ENCODE data around the gene UGGT2.

DNA sequence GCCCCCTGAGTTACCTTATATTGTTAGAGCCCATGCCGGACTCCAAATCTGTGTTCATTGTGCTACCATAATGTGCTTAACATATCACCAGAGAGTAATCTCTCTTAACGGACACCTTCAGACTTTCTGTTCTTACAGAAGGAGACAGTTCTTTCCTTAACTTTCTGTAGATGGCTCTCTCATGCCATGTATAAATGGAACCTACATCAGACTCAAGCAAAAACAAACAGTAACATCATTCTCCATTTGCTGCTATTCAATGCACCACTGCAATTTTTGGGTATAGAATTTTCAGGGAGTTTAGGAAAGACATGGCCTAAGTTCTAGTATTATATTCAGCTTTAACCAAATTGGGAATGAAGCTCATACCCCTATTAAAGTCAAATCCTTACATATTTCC, 12.6 kb upstream of the UGGT2 start:
- TF ChIP-seq, protein P1, sequence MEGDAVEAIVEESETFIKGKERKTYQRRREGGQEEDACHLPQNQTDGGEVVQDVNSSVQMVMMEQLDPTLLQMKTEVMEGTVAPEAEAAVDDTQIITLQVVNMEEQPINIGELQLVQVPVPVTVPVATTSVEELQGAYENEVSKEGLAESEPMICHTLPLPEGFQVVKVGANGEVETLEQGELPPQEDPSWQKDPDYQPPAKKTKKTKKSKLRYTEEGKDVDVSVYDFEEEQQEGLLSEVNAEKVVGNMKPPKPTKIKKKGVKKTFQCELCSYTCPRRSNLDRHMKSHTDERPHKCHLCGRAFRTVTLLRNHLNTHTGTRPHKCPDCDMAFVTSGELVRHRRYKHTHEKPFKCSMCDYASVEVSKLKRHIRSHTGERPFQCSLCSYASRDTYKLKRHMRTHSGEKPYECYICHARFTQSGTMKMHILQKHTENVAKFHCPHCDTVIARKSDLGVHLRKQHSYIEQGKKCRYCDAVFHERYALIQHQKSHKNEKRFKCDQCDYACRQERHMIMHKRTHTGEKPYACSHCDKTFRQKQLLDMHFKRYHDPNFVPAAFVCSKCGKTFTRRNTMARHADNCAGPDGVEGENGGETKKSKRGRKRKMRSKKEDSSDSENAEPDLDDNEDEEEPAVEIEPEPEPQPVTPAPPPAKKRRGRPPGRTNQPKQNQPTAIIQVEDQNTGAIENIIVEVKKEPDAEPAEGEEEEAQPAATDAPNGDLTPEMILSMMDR (IDR thresholded peaks at IDR 0.05) = no peak
- no peak for TF ChIP-seq POLR2A (IDR thresholded peaks at IDR 0.05)

Measured in Peyer's patch (tissue), 4 donors.